ENCODE results near the gene RNF115.

DNA sequence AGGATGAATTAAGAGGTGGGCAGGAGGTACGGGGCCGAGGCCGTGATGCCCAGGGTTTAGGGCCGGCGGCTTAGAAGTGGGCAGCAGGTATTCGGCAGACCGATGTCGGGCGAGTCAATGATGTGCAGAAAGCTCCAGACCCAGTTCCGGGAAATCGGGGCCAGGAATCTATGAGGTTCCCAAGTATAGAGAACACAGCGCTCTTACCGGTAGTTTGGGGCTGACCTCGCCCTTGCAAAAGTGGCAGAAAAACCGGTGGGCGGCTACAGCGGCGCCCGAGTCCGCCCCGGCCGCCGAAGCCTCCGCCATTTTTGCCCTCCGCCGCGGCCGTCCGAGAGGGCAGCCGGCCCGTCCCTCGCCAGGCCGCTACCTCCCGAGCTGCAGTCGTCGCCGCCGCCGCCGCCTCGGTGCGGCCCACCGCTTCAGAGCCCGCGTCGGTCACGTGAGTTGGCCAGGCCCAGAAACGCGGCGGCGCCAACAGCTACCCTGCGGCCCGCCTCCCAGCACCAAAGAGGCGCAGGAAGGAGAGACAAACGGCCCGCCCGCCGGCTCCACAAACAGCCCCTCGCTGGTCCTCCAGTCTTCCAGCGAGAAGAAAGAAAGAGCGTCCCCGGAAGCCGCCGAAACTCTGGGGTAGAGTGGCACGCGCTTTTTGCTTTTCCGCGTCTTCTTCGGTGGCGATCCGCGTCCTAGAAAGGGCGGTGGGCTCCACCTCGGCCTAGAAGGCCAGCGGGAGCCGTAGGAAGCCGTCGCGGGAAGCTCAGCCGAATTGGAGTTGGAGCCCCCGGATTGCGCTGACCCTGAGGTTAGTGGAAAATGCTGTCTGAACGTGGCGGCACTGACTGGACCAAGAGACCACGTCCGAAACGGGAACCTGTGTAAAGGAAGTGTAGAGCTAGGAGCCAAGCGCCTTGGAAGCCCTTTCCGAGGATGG, at the start of gene RNF115, which contains the start of gene POLR3C:
- no peak for TF ChIP-seq CTCF (IDR thresholded peaks at IDR 0.05)
- TF ChIP-seq EZH2 (IDR thresholded peaks at IDR 0.05; ENCODE audit: borderline replicate concordance, insufficient read depth, low read depth, low read length, poor library complexity, severe bottlenecking): no peak
